GM12875 (cell line): ENCODE data around the gene RIPOR3.

Experiments
- H3K4me3 ChIP-seq: one replicate; pipeline ENCODE4 v1.5.1; 2011; ENCODE audit warnings: low read depth, low read length, control low read depth
- TF ChIP-seq, protein P1 (sequence below): IDR thresholded peaks from 2 replicates; pipeline ENCODE4 v1.5.1; 2011; ENCODE audit warnings: low read depth, mild to moderate bottlenecking, control low read depth, inconsistent platforms, low read length, moderate library complexity, borderline replicate concordance; ENCODE audit not compliant: insufficient read depth

Gene RIPOR3

DNA sequence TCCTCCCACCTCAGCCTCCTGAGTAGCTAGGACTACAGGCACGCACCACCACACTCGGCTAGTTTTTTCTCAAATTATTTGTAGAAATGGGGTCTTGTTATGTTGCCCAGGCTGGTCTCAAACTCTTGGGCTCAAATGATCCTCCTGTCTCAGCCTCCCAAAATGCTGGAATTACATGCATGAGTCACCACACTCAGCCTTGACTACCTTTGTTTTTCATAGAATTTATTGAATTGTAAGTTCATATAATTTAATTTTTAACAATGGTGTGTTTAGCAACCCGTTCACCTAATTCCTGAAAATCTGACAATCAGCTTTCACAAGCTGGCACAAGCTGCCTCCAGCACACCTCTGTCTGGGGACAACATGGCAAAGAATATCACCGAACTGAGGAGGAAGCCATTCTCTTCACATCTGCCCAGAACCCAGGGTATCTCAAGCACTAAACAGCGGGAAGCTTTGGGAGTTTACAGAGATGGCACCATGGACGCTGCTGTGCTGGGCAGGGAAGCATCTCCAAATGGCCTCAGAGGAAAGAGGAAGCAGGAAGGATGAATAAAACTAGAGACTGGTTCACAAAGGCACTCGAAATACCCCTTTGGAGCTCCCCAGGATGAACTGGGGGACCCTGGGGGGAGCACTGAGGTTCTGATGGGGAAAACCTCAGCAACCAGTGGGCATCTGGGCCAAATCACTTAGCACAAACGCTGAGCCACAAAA is 2.9 kb downstream of the RIPOR3 start:
- TF ChIP-seq, protein P1, sequence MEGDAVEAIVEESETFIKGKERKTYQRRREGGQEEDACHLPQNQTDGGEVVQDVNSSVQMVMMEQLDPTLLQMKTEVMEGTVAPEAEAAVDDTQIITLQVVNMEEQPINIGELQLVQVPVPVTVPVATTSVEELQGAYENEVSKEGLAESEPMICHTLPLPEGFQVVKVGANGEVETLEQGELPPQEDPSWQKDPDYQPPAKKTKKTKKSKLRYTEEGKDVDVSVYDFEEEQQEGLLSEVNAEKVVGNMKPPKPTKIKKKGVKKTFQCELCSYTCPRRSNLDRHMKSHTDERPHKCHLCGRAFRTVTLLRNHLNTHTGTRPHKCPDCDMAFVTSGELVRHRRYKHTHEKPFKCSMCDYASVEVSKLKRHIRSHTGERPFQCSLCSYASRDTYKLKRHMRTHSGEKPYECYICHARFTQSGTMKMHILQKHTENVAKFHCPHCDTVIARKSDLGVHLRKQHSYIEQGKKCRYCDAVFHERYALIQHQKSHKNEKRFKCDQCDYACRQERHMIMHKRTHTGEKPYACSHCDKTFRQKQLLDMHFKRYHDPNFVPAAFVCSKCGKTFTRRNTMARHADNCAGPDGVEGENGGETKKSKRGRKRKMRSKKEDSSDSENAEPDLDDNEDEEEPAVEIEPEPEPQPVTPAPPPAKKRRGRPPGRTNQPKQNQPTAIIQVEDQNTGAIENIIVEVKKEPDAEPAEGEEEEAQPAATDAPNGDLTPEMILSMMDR: no peak

DNA sequence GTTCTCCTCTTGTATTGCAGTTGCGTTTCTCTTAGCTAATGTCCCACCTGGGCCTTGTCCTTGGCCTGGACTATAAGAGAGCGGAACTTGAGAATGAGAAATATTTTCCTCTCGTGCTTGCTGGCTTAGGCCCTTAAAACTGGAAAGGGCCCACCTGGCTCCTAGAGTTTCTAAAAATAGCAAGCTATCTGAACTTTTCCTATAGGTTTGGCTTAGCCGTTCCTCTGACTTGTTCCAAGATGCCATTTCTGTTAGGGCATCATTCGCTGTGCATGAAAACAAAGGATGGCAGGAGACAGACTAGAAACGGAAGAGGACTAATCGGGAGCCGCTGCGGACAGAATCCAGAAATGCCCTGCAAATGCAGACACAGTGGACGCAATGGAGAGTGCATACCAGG is 4.5 kb downstream of the RIPOR3 start:
- TF ChIP-seq, protein P1: no peak
- no peak overlapping the region for H3K4me3 ChIP-seq

More for the DNA sequence above, 2.9 kb downstream of the RIPOR3 start:
- H3K4me3 ChIP-seq: no peak overlapping the region

DNA sequence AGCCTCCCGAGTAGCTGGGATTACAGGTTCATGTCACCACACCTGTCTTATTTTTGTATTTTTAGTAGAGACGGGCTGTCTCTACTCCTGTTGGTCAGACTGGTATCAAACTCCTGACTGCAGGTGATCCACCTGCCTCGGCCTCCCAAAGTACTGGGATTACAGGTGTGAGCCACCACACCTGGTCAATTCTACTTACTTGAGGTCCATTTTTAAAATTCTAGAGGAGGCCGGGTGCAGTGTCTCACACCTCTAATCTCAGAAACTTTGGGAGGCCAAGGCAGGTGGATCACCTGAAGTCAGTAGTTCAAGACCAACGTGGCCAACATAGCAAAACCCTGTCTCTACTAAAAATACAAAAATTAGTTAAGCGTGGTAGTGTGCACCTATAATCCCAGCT is 7.8 kb downstream of the RIPOR3 start:
- TF ChIP-seq, protein P1: no peak

DNA sequence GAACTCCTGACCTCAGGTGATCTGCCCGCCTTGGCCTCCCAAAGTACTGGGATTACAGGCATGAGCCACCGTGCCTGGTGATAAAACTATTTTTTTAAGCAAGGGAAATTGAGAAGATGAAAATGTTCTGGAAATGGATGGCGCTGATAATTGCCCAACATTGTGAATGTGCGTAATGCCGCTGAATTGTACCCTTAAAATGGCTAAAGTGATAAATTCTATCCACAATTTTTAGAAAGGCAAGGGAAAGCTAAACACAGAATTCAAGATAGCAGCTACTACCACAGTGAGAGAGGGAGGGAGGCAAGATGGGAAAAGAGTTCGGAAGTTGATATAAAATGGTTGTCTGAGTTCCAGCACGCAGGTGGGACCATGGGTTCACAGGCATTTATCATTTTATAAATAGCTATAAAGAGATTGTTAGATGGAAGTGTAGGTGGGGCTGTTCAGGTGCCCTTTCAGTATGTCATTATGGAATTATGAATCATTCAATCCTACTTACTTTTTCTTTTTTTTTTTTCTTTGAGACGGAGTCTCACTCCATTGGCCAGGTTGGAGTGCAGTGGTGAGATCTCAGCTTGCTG is 8.3 kb downstream of the RIPOR3 start:
- TF ChIP-seq, protein P1: no peak
- no peak overlapping the region for H3K4me3 ChIP-seq

More for the DNA sequence above, 7.8 kb downstream of the RIPOR3 start:
- no peak overlapping the region for H3K4me3 ChIP-seq

- no peak overlapping the region for H3K4me3 ChIP-seq
- TF ChIP-seq, protein P1: no peak
Measured at GRCh38 chr20:50682065-50682464, 9.3 kb downstream of the RIPOR3 start.

- TF ChIP-seq, protein P1: no peak
- H3K4me3 ChIP-seq: no peak overlapping the region
Measured at GRCh38 chr20:50681359-50682064, 9.8 kb downstream of the RIPOR3 start.
